CD4-positive, alpha-beta memory T cell (primary cell): ENCODE results near the gene GALNTL6. TPM values are rescaled to one million over a fixed set of nuclear protein-coding genes. Genes with fewer than 3 reads are reported as not detected.

ENCODE experiments used
- CTCF ChIA-PET: fragments of 350-600 bp; sonication (Branson Sonifier 250); formaldehyde crosslinking; loops from one replicate; lab custom pipeline; 2021; ENCODE audit warnings: inconsistent platforms; ENCODE audit not compliant: partially characterized antibody; lab: Charles Lee
- POLR2A ChIA-PET: fragments of 350-600 bp; sonication (Branson Sonifier 250); formaldehyde crosslinking; loops from one replicate; lab custom pipeline; 2021; ENCODE audit not compliant: partially characterized antibody; lab: Charles Lee
- DNase-seq, 5 donors: peaks; one replicate each; pipeline versions ENCODE4 v3.0.0 to v3.0.0-alpha.2; 2020 to 2022; ENCODE audit warnings: mixed read lengths in 1 of 5
- H3K27ac ChIP-seq: one replicate; pipeline ENCODE4 v1.7.0; 2013; ENCODE audit warnings: low read depth, low read length
- H3K27me3 ChIP-seq: 2 replicates; pipeline ENCODE4 v1.7.0; 2013; ENCODE audit warnings: mild to moderate bottlenecking, low read length, moderate library complexity; ENCODE audit not compliant: insufficient read depth
- H3K36me3 ChIP-seq: 2 replicates; pipeline ENCODE4 v1.7.0; 2013; ENCODE audit warnings: mild to moderate bottlenecking, low read length, moderate library complexity; ENCODE audit not compliant: insufficient read depth
- H3K4me1 ChIP-seq: 2 replicates; pipeline ENCODE4 v1.7.0; 2013; ENCODE audit warnings: mild to moderate bottlenecking, low read length, moderate library complexity; ENCODE audit not compliant: insufficient read depth
- H3K4me3 ChIP-seq, 2 donors: one replicate each; pipeline ENCODE4 v1.7.0; 2013; ENCODE audit warnings: low read length in 2 of 2, mild to moderate bottlenecking in 1 of 2
- H3K9me3 ChIP-seq, 2 donors: one replicate each; pipeline ENCODE4 v1.7.0; 2013; ENCODE audit warnings: low read length in 2 of 2, control low read depth in 1 of 2; ENCODE audit not compliant: control insufficient read depth in 1 of 2
- H3K27ac Mint-ChIP-seq, 7 donors: one replicate each; pipeline ENCODE4 v1.8.0; 2020 to 2021; ENCODE audit warnings: mixed read lengths in 7 of 7, mild to moderate bottlenecking in 6 of 7, inconsistent platforms in 3 of 7, moderate library complexity in 3 of 7
- H3K27me3 Mint-ChIP-seq, 2 donors: one replicate each; pipeline ENCODE4 v1.8.0; 2020 to 2021; ENCODE audit warnings: mixed read lengths in 2 of 2
- H3K36me3 Mint-ChIP-seq, 2 donors: one replicate each; pipeline ENCODE4 v1.8.0; 2020 to 2021; ENCODE audit warnings: mixed read lengths in 2 of 2, inconsistent platforms in 1 of 2, mild to moderate bottlenecking in 1 of 2
- H3K4me1 Mint-ChIP-seq, 4 donors: one replicate each; pipeline ENCODE4 v1.8.0; 2020 to 2021; ENCODE audit warnings: mixed read lengths in 4 of 4, mild to moderate bottlenecking in 1 of 4
- H3K4me3 Mint-ChIP-seq, 8 donors: one replicate each; pipeline ENCODE4 v1.8.0; 2020 to 2021; ENCODE audit warnings: mixed read lengths in 8 of 8, mild to moderate bottlenecking in 7 of 8, moderate library complexity in 6 of 8, inconsistent platforms in 3 of 8
- H3K9me3 Mint-ChIP-seq, 8 donors: one replicate each; pipeline ENCODE4 v1.8.0; 2020 to 2021; ENCODE audit warnings: mixed read lengths in 8 of 8, mild to moderate bottlenecking in 5 of 8, inconsistent platforms in 3 of 8, moderate library complexity in 1 of 8
- intact Hi-C: fragments of 100-400 bp; cut with micrococcal nuclease; formaldehyde crosslinking; loops from one replicate; pipeline ENCODE4 v1.15.1; 2023
- polyA plus RNA-seq, 2 donors: library from polyadenylated mRNA; unstranded; fragments of 300-500 nt; fragmentation: Illumina TruSeq; gene quantifications; one replicate each; pipeline ENCODE4 v1.2.3, GENCODE V29; 2021
- total RNA-seq, 2 experiments: library from RNA; stranded (reverse); gene quantifications; one replicate each; pipeline ENCODE4 v1.2.3, GENCODE V29; 2021

The GALNTL6 gene
- total and polyA plus RNA-seq, 4 experiments from 2014 or later: not detected

- H3K4me3 Mint-ChIP-seq: no peak overlapping the region
- H3K36me3 Mint-ChIP-seq: no peaks in the 10 kb centered on the region
- POLR2A ChIA-PET: no interaction called here
- peaks cover 0 to 10% (median 3%) of the 10 kb centered on the region in 8 donors for H3K9me3 Mint-ChIP-seq
- Histone ChIP-seq H3K4me3 (no peak overlapping the region), H3K27me3 (no peaks in the 10 kb centered on the region), H3K4me1 (no peaks in the 10 kb centered on the region), H3K9me3 (no peaks in the 10 kb centered on the region), H3K36me3 (no peaks in the 10 kb centered on the region), H3K27ac (no peak overlapping the region)
- no peaks in the 10 kb centered on the region for H3K4me1 Mint-ChIP-seq
- intact Hi-C loops: no loop called here
- H3K27me3 Mint-ChIP-seq: no peaks in the 10 kb centered on the region
- no peak overlapping the region for H3K27ac Mint-ChIP-seq
- DNase-seq: no peak
- CTCF ChIA-PET: no interaction called here
Observed at GRCh38 chr4:172035562-172035961, 222.4 kb downstream of the GALNTL6 start.

- H3K27me3 ChIP-seq: no peaks in the 10 kb centered on the region
- H3K9me3 ChIP-seq: no peaks in the 10 kb centered on the region
- H3K27ac ChIP-seq: no peak overlapping the region
- no peak overlapping the region for H3K4me3 ChIP-seq
- Mint-ChIP-seq H3K27ac (no peak overlapping the region), H3K4me1 (no peaks in the 10 kb centered on the region), H3K4me3 (no peak overlapping the region), H3K27me3 (no peaks in the 10 kb centered on the region), H3K9me3 (peaks cover 0 to 14% (median 3%) of the 10 kb centered on the region in 8 donors), H3K36me3 (no peaks in the 10 kb centered on the region)
- ChIA-PET POLR2A (no interaction called here), CTCF (no interaction called here)
- no peaks in the 10 kb centered on the region for H3K36me3 ChIP-seq
- no peaks in the 10 kb centered on the region for H3K4me1 ChIP-seq
- no peak for DNase-seq
- intact Hi-C loops: no loop called here
Observed at GRCh38 chr4:172040766-172041165, 227.6 kb downstream of the GALNTL6 start.

DNA sequence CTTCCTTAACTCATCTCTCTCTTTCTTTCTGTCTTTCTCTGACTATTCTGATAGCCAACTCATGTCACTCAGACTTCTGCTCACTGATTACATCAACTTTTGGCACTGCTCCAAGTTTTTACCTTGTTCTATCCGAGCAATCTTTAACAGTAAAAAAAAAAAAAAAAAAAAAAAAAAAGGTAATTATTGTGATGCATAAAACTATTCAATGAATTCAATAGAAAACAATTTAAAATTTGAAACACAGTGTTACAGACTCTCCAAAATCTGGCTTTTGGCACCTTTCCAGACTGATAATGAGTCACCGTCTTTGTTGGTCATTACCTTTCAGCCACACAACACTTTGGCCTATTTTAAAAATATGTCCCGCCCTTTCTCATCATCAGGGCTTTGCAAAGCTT is 229.5 kb downstream of the GALNTL6 start:
- peaks cover 0 to 10% (median 4%) of the 10 kb centered on the region in 8 donors for H3K9me3 Mint-ChIP-seq
- H3K4me1 Mint-ChIP-seq: no peaks in the 10 kb centered on the region
- intact Hi-C loops: no loop called here
- POLR2A ChIA-PET: no interaction called here
- H3K36me3 Mint-ChIP-seq: no peaks in the 10 kb centered on the region
- no peak for DNase-seq
- no peak overlapping the region for H3K4me3 Mint-ChIP-seq
- H3K36me3 ChIP-seq: no peaks in the 10 kb centered on the region
- no peaks in the 10 kb centered on the region for H3K4me1 ChIP-seq
- no peaks in the 10 kb centered on the region for H3K27me3 ChIP-seq
- H3K27ac Mint-ChIP-seq: no peak overlapping the region
- no peaks in the 10 kb centered on the region for H3K9me3 ChIP-seq
- no peaks in the 10 kb centered on the region for H3K27me3 Mint-ChIP-seq
- CTCF ChIA-PET: no interaction called here
- no peak overlapping the region for H3K4me3 ChIP-seq
- H3K27ac ChIP-seq: no peak overlapping the region

GRCh38 chr4:172045981-172046380 is 232.8 kb downstream of the GALNTL6 start:
- H3K9me3 ChIP-seq: no peaks in the 10 kb centered on the region
- H3K9me3 Mint-ChIP-seq: peaks cover 0 to 9% (median 2%) of the 10 kb centered on the region in 8 donors
- H3K27ac Mint-ChIP-seq: no peak overlapping the region
- DNase-seq: no peak
- no peak overlapping the region for H3K4me3 Mint-ChIP-seq
- no peaks in the 10 kb centered on the region for H3K4me1 ChIP-seq
- H3K4me1 Mint-ChIP-seq: no peaks in the 10 kb centered on the region
- H3K36me3 ChIP-seq: no peaks in the 10 kb centered on the region
- H3K36me3 Mint-ChIP-seq: no peaks in the 10 kb centered on the region
- H3K27ac ChIP-seq: no peak overlapping the region
- ChIA-PET POLR2A (no interaction called here), CTCF (no interaction called here)
- no peak overlapping the region for H3K4me3 ChIP-seq
- no peaks in the 10 kb centered on the region for H3K27me3 Mint-ChIP-seq
- intact Hi-C loops: no loop called here
- H3K27me3 ChIP-seq: no peaks in the 10 kb centered on the region

GRCh38 chr4:172048666-172049065 is 235.5 kb downstream of the GALNTL6 start:
- Histone ChIP-seq H3K9me3 (no peaks in the 10 kb centered on the region), H3K4me3 (no peak overlapping the region), H3K27ac (no peak overlapping the region), H3K27me3 (no peaks in the 10 kb centered on the region), H3K4me1 (no peaks in the 10 kb centered on the region), H3K36me3 (no peaks in the 10 kb centered on the region)
- H3K9me3 Mint-ChIP-seq: peaks cover 0 to 10% (median 4%) of the 10 kb centered on the region in 8 donors
- ChIA-PET CTCF (no interaction called here), POLR2A (no interaction called here)
- no peaks in the 10 kb centered on the region for H3K4me1 Mint-ChIP-seq
- DNase-seq: no peak
- H3K4me3 Mint-ChIP-seq: no peak overlapping the region
- no peaks in the 10 kb centered on the region for H3K27me3 Mint-ChIP-seq
- no peak overlapping the region for H3K27ac Mint-ChIP-seq
- intact Hi-C loops: no loop called here
- no peaks in the 10 kb centered on the region for H3K36me3 Mint-ChIP-seq

DNA sequence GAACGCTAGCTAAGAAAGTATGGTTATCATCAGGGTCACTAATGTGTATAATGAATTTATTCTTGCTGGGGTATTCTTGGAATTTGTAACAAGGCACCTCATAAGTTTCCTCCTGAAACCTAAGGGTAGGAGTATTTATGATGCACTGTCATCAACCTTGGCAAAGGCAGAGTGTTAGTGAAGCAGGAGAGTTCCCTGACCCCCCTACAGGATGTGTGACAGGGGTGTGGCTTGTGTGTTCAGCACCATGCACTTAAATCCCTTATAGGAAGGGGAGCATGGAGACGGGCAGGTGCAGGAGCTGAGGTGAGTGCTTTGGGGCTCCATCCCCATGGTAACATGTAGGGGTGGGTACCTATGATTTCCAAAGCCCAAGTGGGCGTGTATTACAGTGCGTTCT is 237.7 kb downstream of the GALNTL6 start:
- Mint-ChIP-seq H3K9me3 (peaks cover 0 to 10% (median 3%) of the 10 kb centered on the region in 8 donors), H3K4me3 (no peak overlapping the region), H3K36me3 (no peaks in the 10 kb centered on the region), H3K27ac (no peak overlapping the region), H3K4me1 (no peaks in the 10 kb centered on the region), H3K27me3 (no peaks in the 10 kb centered on the region)
- Histone ChIP-seq H3K4me3 (no peak overlapping the region), H3K4me1 (no peaks in the 10 kb centered on the region), H3K27me3 (no peaks in the 10 kb centered on the region), H3K36me3 (no peaks in the 10 kb centered on the region), H3K27ac (no peak overlapping the region), H3K9me3 (no peaks in the 10 kb centered on the region)
- CTCF ChIA-PET: no interaction called here
- POLR2A ChIA-PET: no interaction called here
- intact Hi-C loops: no loop called here
- no peak for DNase-seq

DNA sequence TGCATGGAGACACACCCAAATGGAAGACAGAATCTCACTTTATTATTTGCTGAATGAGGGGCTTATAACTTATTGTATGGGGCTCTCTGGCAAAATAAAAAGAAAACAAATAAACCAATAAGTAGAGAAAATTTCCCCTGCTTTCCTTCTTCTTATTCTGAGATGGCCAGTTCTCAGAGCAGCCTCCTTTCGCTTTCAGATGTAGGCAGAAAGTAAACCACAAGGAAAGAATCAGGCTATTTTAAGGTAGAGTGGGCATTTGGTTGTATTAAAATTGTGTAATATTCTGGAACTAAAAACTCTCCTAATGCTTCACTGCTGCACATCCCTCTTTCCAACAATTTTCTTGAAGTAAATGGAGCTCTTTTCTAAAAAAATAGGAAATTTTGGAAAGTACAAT is 241.8 kb downstream of the GALNTL6 start:
- no peak for DNase-seq
- ChIA-PET CTCF (no interaction called here), POLR2A (no interaction called here)
- H3K4me3 ChIP-seq: no peak overlapping the region
- Mint-ChIP-seq H3K36me3 (no peaks in the 10 kb centered on the region), H3K4me1 (no peaks in the 10 kb centered on the region), H3K9me3 (peaks cover 2 to 13% (median 6%) of the 10 kb centered on the region in 8 donors), H3K27me3 (no peaks in the 10 kb centered on the region), H3K4me3 (no peak overlapping the region), H3K27ac (no peak overlapping the region)
- H3K27ac ChIP-seq: no peak overlapping the region
- H3K9me3 ChIP-seq: no peaks in the 10 kb centered on the region
- H3K36me3 ChIP-seq: no peaks in the 10 kb centered on the region
- no peaks in the 10 kb centered on the region for H3K27me3 ChIP-seq
- no peaks in the 10 kb centered on the region for H3K4me1 ChIP-seq
- intact Hi-C loops: no loop called here

DNA sequence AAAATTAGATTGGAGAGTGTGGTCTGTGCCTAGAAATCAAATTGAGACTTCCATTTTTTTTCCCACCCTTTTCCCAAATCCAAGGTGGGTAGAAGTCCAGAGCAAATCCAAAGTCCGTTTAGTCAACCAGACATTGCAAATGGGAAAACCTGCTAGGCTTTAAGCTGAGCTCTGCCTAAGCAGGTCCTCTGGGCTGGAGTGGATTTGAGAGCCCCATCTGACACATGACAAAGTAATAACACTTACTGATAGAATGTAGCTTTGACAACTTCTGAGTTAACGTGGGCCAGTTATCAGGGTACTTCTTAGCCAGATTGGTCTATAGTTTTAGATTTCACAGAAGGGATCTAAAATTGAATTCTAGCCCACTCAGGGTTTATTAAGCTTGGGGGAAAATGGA is 242.3 kb downstream of the GALNTL6 start:
- DNase-seq: no peak
- POLR2A ChIA-PET: no interaction called here
- Mint-ChIP-seq H3K36me3 (no peaks in the 10 kb centered on the region), H3K9me3 (peaks cover 2 to 13% (median 6%) of the 10 kb centered on the region in 8 donors), H3K27ac (no peak overlapping the region), H3K4me1 (no peaks in the 10 kb centered on the region), H3K27me3 (no peaks in the 10 kb centered on the region), H3K4me3 (no peak overlapping the region)
- H3K4me3 ChIP-seq: no peak overlapping the region
- no peak overlapping the region for H3K27ac ChIP-seq
- CTCF ChIA-PET: no interaction called here
- H3K9me3 ChIP-seq: no peaks in the 10 kb centered on the region
- H3K27me3 ChIP-seq: no peaks in the 10 kb centered on the region
- intact Hi-C loops: no loop called here
- H3K36me3 ChIP-seq: no peaks in the 10 kb centered on the region
- no peaks in the 10 kb centered on the region for H3K4me1 ChIP-seq
